HCT116 (cell line): ENCODE results near the gene PHKG2. TPM values are rescaled to one million over a fixed set of nuclear protein-coding genes. Genes with fewer than 3 reads are reported as not detected.

Experiments
- ATAC-seq: fragments of 200-7000 bp; cut with Tn5 transposase; 2 replicates; pipeline ENCODE4 v1.9.1; 2020; ENCODE audit warnings: mild to moderate bottlenecking, moderate library complexity
- BruUV-seq: library from RNA; stranded (reverse); fragments of 400-500 nt; replicated peaks from 2 replicates; lab custom pipeline; 2021; lab: Mats Ljungman, UMichigan
- CTCF ChIA-PET: fragments of 300-600 bp; sonication (Branson Sonifier 250); formaldehyde crosslinking; loops from one replicate; lab custom pipeline; 2021; ENCODE audit warnings: antibody characterized with exemption; lab: Charles Lee
- POLR2A ChIA-PET: fragments of 300-600, 350-600 bp; sonication (Branson Sonifier 250); formaldehyde crosslinking; loops from one replicate; lab custom pipeline; 2021; ENCODE audit warnings: antibody characterized with exemption; lab: Charles Lee
- RAD21 ChIA-PET, 2 experiments: fragments of 300-600 bp; sonication (Branson Sonifier 250); formaldehyde crosslinking; loops; one replicate each; lab custom pipeline; 2023; ENCODE audit warnings: low total read pairs in 2 of 2; ENCODE audit not compliant: uncharacterized antibody in 2 of 2, unreplicated experiment in 2 of 2, low non-redundant PET in 1 of 2; lab: Charles Lee
- DNase-seq: peaks from one replicate; pipeline ENCODE4 v3.0.0-alpha.2; 2010; ENCODE audit warnings: low read depth, low spot score
- H2AFZ ChIP-seq: fragments of 200-600 bp; shearing (Covaris generic), sonication (generic); 2 replicates; pipeline ENCODE4 v1.6.1; 2017; ENCODE audit warnings: low read depth, mixed run types, mixed read lengths, antibody characterized with exemption, low read length; ENCODE audit not compliant: poor library complexity, severe bottlenecking
- H3K27ac ChIP-seq: 2 replicates; pipeline ENCODE4 v1.5.1; 2012; ENCODE audit warnings: low read depth, low read length
- H3K27me3 ChIP-seq: fragments of 200-600 bp; sonication (generic); 2 replicates; pipeline ENCODE4 v1.6.1; 2016; ENCODE audit warnings: mixed run types, low read length, mixed read lengths; ENCODE audit not compliant: insufficient read depth
- H3K36me3 ChIP-seq, 2 experiments: fragments of 200-500 bp in 1 of 2; fragments of 200-600 bp in 1 of 2; sonication (Bioruptor generic) in 1 of 2; sonication (generic) in 1 of 2; 2 replicates each; pipeline versions ENCODE4 v1.5.1 to v1.6.1; 2014 to 2016; ENCODE audit warnings: low read length in 2 of 2, inconsistent platforms in 1 of 2, mixed read lengths in 1 of 2, mixed run types in 1 of 2; ENCODE audit not compliant: insufficient read depth in 2 of 2, control insufficient read depth in 1 of 2
- H3K4me1 ChIP-seq, 2 experiments: fragments of 200-600 bp in 1 of 2; sonication (generic) in 1 of 2; 2 replicates each; pipeline versions ENCODE4 v1.5.1 to v1.6.1; 2012 to 2017; ENCODE audit warnings: low read length in 2 of 2, inconsistent platforms in 1 of 2, mild to moderate bottlenecking in 1 of 2, mixed read lengths in 1 of 2, mixed run types in 1 of 2, moderate library complexity in 1 of 2; ENCODE audit not compliant: insufficient read depth in 2 of 2, control insufficient read depth in 1 of 2
- H3K4me2 ChIP-seq: fragments of 200-600 bp; sonication (generic); 2 replicates; pipeline ENCODE4 v1.6.1; 2017; ENCODE audit warnings: mixed run types, low read length, mixed read lengths
- H3K4me3 ChIP-seq, 2 experiments: fragments of 200-600 bp in 1 of 2; sonication (generic) in 1 of 2; replicated peaks in 1 of 2; 2 replicates each; pipeline ENCODE4 v1.5.1; 2011 to 2016; ENCODE audit warnings: low read length in 2 of 2, control low read depth in 1 of 2, low read depth in 1 of 2, mild to moderate bottlenecking in 1 of 2, mixed read lengths in 1 of 2, mixed run types in 1 of 2
- H3K79me2 ChIP-seq: fragments of 200-600 bp; sonication (generic); 2 replicates; pipeline ENCODE4 v1.6.1; 2017; ENCODE audit warnings: mild to moderate bottlenecking, mixed run types, low read length, moderate library complexity, mixed read lengths; ENCODE audit not compliant: insufficient read depth
- H3K9ac ChIP-seq: fragments of 200-600 bp; sonication (generic); 2 replicates; pipeline ENCODE4 v1.6.1; 2016; ENCODE audit warnings: low read length, mixed read lengths
- H3K9me2 ChIP-seq: fragments of 200-600 bp; sonication (generic), shearing (Covaris generic); 2 replicates; pipeline ENCODE4 v1.6.1; 2017; ENCODE audit warnings: mixed run types, mild to moderate bottlenecking, moderate library complexity; ENCODE audit not compliant: insufficient read depth
- H3K9me3 ChIP-seq, 2 experiments: fragments of 200-500 bp in 1 of 2; fragments of 200-600 bp in 1 of 2; sonication (Bioruptor generic) in 1 of 2; sonication (generic) in 1 of 2; 2 replicates each; pipeline ENCODE4 v1.6.1; 2014 to 2017; ENCODE audit warnings: low read length in 2 of 2, mixed read lengths in 2 of 2, inconsistent platforms in 1 of 2, low read depth in 1 of 2, mild to moderate bottlenecking in 1 of 2, mixed run types in 1 of 2, moderate library complexity in 1 of 2; ENCODE audit not compliant: control insufficient read depth in 1 of 2, insufficient read depth in 1 of 2
- H4K20me1 ChIP-seq: fragments of 200-600 bp; sonication (generic), shearing (Covaris generic); 2 replicates; pipeline ENCODE4 v1.6.1; 2017; ENCODE audit warnings: mixed run types, mild to moderate bottlenecking, moderate library complexity; ENCODE audit not compliant: insufficient read depth
- CTCF ChIP-seq, 3 experiments: fragments of 200-600 bp in 1 of 3; sonication (generic) in 1 of 3; IDR thresholded peaks in 2 of 3; conservative IDR thresholded peaks in 1 of 3; 2 replicates each; pipeline ENCODE4 v1.5.1; 2012 to 2017; ENCODE audit warnings: low read depth in 2 of 3, low read length in 2 of 3, antibody characterized with exemption in 1 of 3, borderline replicate concordance in 1 of 3, control low read depth in 1 of 3, mild to moderate bottlenecking in 1 of 3, mixed read lengths in 1 of 3, mixed run types in 1 of 3, moderate library complexity in 1 of 3; ENCODE audit not compliant: insufficient read depth in 1 of 3
- ELF1 ChIP-seq: IDR thresholded peaks from 2 replicates; pipeline ENCODE4 v1.6.1; 2012; ENCODE audit warnings: low read depth, borderline replicate concordance
- FOSL1 ChIP-seq: IDR thresholded peaks from 2 replicates; pipeline ENCODE4 v1.6.1; 2012; ENCODE audit warnings: low read depth
- REST ChIP-seq: IDR thresholded peaks from 2 replicates; pipeline ENCODE4 v1.6.1; 2012; ENCODE audit warnings: low read depth
- ZNF274 ChIP-seq: fragments of 200-500 bp; sonication (Bioruptor generic); IDR thresholded peaks from 2 replicates; pipeline ENCODE4 v1.6.1; 2014; ENCODE audit warnings: mild to moderate bottlenecking, low read depth, low read length, inconsistent platforms
- intact Hi-C: fragments of 100-400 bp; cut with micrococcal nuclease; formaldehyde crosslinking; loops from 2 replicates; pipeline ENCODE4 v1.10.0; 2022
- total RNA-seq: library from RNA; stranded (reverse); gene quantifications from one replicate; pipeline ENCODE4 v1.2.1, GENCODE V29; 2021; ENCODE audit not compliant: unreplicated experiment

The PHKG2 gene
- total RNA-seq, 1 experiment from 2014 or later = 32.6 TPM

- Histone ChIP-seq H2AFZ (no peak overlapping the region), H3K9me3 (no peaks in the 10 kb centered on the region), H3K4me3 (no peak overlapping the region), H3K4me2 (no peak overlapping the region), H3K27ac (no peak overlapping the region), H3K36me3 (peaks cover 9 to 14% of the 10 kb centered on the region in 2 experiments; a peak in 3 of 4 replicates), H3K79me2 (peaks cover 21% of the 10 kb centered on the region), H3K9me2 (no peaks in the 10 kb centered on the region), H3K27me3 (no peaks in the 10 kb centered on the region), H3K4me1 (peaks cover 7 to 22% of the 10 kb centered on the region in 2 experiments; a peak in 3 of 4 replicates), H3K9ac (no peak overlapping the region), H4K20me1 (no peaks in the 10 kb centered on the region)
- BruUV-seq = no TSS peak
- intact Hi-C loops = no loop called here
- ChIA-PET POLR2A (interaction anchor here (2.4 kb wide), 1 partner anchor 21 kb away, joined by 9 read pairs; no protein-coding TSS in a partner anchor), CTCF (no interaction called here), RAD21 (interaction anchor here in 1 of 2 experiments (0.6 kb wide), 1 partner anchor 65 kb away, joined by 3 read pairs; no protein-coding TSS in a partner anchor)
- no peak for TF ChIP-seq REST
- TF ChIP-seq CTCF (IDR thresholded peaks at IDR 0.05 in 2 of 3, conservative IDR thresholded peaks at IDR 0.05 in 1 of 3; ENCODE audit: borderline replicate concordance in 1 of 3, insufficient read depth in 1 of 3, low read depth in 2 of 3, low read length in 2 of 3) = no peak
- TF ChIP-seq ELF1 = no peak
- TF ChIP-seq FOSL1 = no peak
- no peak for TF ChIP-seq ZNF274
- DNase-seq = no peak
- no peak for ATAC-seq
Measured at GRCh38 chr16:30784215-30784614, 36.0 kb downstream of the PHKG2 start.
